Fibroblast of lung (primary cell): ENCODE results near the gene HOXA7. TPM values are rescaled to one million over a fixed set of nuclear protein-coding genes. Genes with fewer than 3 reads are reported as not detected.
A peak's percentile ranks its signal among the peaks of the same experiment; 100 is the strongest.

Experiments used
- DNase-seq, 2 donors: peaks; one replicate each; pipeline versions ENCODE4 v3.0.0 to v3.0.0-alpha.2; 2010; ENCODE audit warnings: low read depth in 2 of 2
- H2AFZ ChIP-seq: 2 replicates; pipeline ENCODE4 v1.5.1; 2012; ENCODE audit warnings: low read length, control low read depth, inconsistent platforms
- H3K27ac ChIP-seq: 2 replicates; pipeline ENCODE4 v1.5.1; 2011; ENCODE audit warnings: low read length, control low read depth; ENCODE audit not compliant: insufficient read depth
- H3K27me3 ChIP-seq: 2 replicates; pipeline ENCODE4 v1.5.1; 2011; ENCODE audit warnings: mild to moderate bottlenecking, low read length; ENCODE audit not compliant: control insufficient read depth, insufficient read depth
- H3K36me3 ChIP-seq: 2 replicates; pipeline ENCODE4 v1.5.1; 2011; ENCODE audit warnings: low read length; ENCODE audit not compliant: control insufficient read depth, insufficient read depth
- H3K4me1 ChIP-seq: 2 replicates; pipeline ENCODE4 v1.5.1; 2011; ENCODE audit warnings: low read length; ENCODE audit not compliant: control insufficient read depth, insufficient read depth; ENCODE audit errors: extremely low read depth
- H3K4me2 ChIP-seq: 2 replicates; pipeline ENCODE4 v1.5.1; 2011; ENCODE audit warnings: low read length, control low read depth; ENCODE audit not compliant: insufficient read depth; ENCODE audit errors: extremely low read depth
- H3K4me3 ChIP-seq, 4 experiments: fragments of 200-600 bp in 1 of 4; sonication (generic) in 1 of 4; replicated peaks in 1 of 4; 2 replicates each; pipeline ENCODE4 v1.5.1; 2011 to 2016; ENCODE audit warnings: low read length in 4 of 4, low read depth in 3 of 4, mild to moderate bottlenecking in 3 of 4, control low read depth in 2 of 4, inconsistent platforms in 1 of 4, mixed read lengths in 1 of 4; ENCODE audit not compliant: insufficient read depth in 1 of 4; ENCODE audit errors: control extremely low read depth in 1 of 4
- H3K79me2 ChIP-seq: 2 replicates; pipeline ENCODE4 v1.5.1; 2012; ENCODE audit warnings: mild to moderate bottlenecking, low read length, inconsistent platforms; ENCODE audit not compliant: control insufficient read depth, insufficient read depth
- H3K9ac ChIP-seq: 2 replicates; pipeline ENCODE4 v1.5.1; 2011; ENCODE audit warnings: mild to moderate bottlenecking, low read length, control low read depth; ENCODE audit not compliant: insufficient read depth
- H3K9me3 ChIP-seq: 2 replicates; pipeline ENCODE4 v1.5.1; 2012; ENCODE audit warnings: low read depth, low read length; ENCODE audit not compliant: control insufficient read depth, insufficient read depth
- H4K20me1 ChIP-seq: 2 replicates; pipeline ENCODE4 v1.5.1; 2011; ENCODE audit warnings: low read length; ENCODE audit not compliant: control insufficient read depth, insufficient read depth; ENCODE audit errors: extremely low read depth
- CTCF ChIP-seq, 2 donors: IDR thresholded peaks in 1 of 2; conservative IDR thresholded peaks in 1 of 2; 1 replicate in 1 of 2; 2 replicates in 1 of 2; pipeline ENCODE4 v1.5.1; 2011 to 2012; ENCODE audit warnings: low read length in 2 of 2, control low read depth in 1 of 2, inconsistent platforms in 1 of 2, low read depth in 1 of 2, mild to moderate bottlenecking in 1 of 2
- EZH2 ChIP-seq: IDR thresholded peaks from 2 replicates; pipeline ENCODE4 v1.5.1; 2012; ENCODE audit warnings: low read length, control low read depth, mild to moderate bottlenecking; ENCODE audit errors: missing control alignments
- polyA plus RNA-seq, 2 donors: library from polyadenylated mRNA; depleted of rRNA in 1 of 2; stranded (reverse) in 1 of 2; unstranded in 1 of 2; fragments of >200 nt; gene quantifications; 2 replicates each; pipeline ENCODE4 v1.2.1, GENCODE V29; 2011 to 2012; ENCODE audit warnings: missing spikeins in 1 of 2
- total RNA-seq: library from RNA; depleted of rRNA; stranded (reverse); fragments of >200 nt; gene quantifications from 2 replicates; pipeline ENCODE4 v1.2.1, GENCODE V29; 2014

HOXA7 gene
- total and polyA plus RNA-seq, 2 donors (not counting 1 experiment from before 2014, with no cell fraction given): 1.2 to 5.3 TPM

- peak in 1 of 2 donors; percentile 75 for DNase-seq
- no peak within 1 kb of the TSS for H3K4me2 ChIP-seq
These were observed 8.9 kb upstream of the HOXA7 start, which contains the start of gene HOXA9 for GRCh38 chr7:27165089-27165995. TSS of gene HOXA9 (minus strand) at chr7:27165537. CDS start at chr7:27165457, 80 bp downstream.

GRCh38 chr7:27164367-27165088, 8.1 kb upstream of the HOXA7 start:
- H3K27me3 ChIP-seq: peaks cover 61% of the 10 kb centered on the region
- no peak overlapping the region for H3K27ac ChIP-seq
- no peak overlapping the region for H3K4me2 ChIP-seq
- DNase-seq: no peak
- H4K20me1 ChIP-seq: no peaks in the 10 kb centered on the region
- H3K36me3 ChIP-seq: no peaks in the 10 kb centered on the region
- TF ChIP-seq CTCF (conservative IDR thresholded peaks at IDR 0.05 in 1 of 2, IDR thresholded peaks at IDR 0.05 in 1 of 2; ENCODE audit: low read depth in 1 of 2, low read length in 2 of 2) (no peak), EZH2 (no peak)
- no peak overlapping the region for H3K4me3 ChIP-seq
- H3K79me2 ChIP-seq: no peaks in the 10 kb centered on the region
- H3K9me3 ChIP-seq: no peaks in the 10 kb centered on the region
- no peak overlapping the region for H3K9ac ChIP-seq
- H3K4me1 ChIP-seq: no peaks in the 10 kb centered on the region
- no peak overlapping the region for H2AFZ ChIP-seq

More at GRCh38 chr7:27165089-27165995, 8.9 kb upstream of the HOXA7 start, which contains the start of gene HOXA9:
- no peaks in the 10 kb centered on the region for H3K36me3 ChIP-seq
- H3K9ac ChIP-seq: no peak within 1 kb of the TSS
- H3K27me3 ChIP-seq: peaks cover 68% of the 10 kb centered on the region
- no peak within 1 kb of the TSS for H3K27ac ChIP-seq
- no peaks in the 10 kb centered on the region for H3K79me2 ChIP-seq
- H3K4me1 ChIP-seq: no peaks in the 10 kb centered on the region
- TF ChIP-seq CTCF (conservative IDR thresholded peaks at IDR 0.05 in 1 of 2, IDR thresholded peaks at IDR 0.05 in 1 of 2; ENCODE audit: low read depth in 1 of 2, low read length in 2 of 2): no peak
- peak; percentile 97 for TF ChIP-seq EZH2
- no peaks in the 10 kb centered on the region for H3K9me3 ChIP-seq
- no peaks in the 10 kb centered on the region for H4K20me1 ChIP-seq
- H3K4me3 ChIP-seq: peak within 1 kb of the TSS in 1 of 4 experiments; percentile 40
- no peak within 1 kb of the TSS for H2AFZ ChIP-seq

DNA sequence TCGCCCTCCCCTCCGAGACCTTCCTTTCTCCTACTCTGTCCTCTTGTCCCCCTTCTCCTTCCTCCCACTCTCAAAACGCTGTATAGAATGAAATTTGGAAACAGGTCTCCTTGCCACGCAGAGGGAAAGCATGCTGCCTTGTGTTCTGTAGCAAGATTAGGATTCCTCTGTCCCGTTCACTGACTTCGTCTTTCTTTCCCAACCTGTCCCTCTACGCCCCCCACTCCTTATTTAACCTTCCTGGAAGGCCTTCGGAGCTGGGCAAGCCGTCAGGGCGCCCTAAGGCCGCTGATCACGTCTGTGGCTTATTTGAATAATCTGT, 7.5 kb upstream of the HOXA7 start:
- no peaks in the 10 kb centered on the region for H4K20me1 ChIP-seq
- H3K27me3 ChIP-seq: peaks cover 56% of the 10 kb centered on the region
- H3K9me3 ChIP-seq: no peaks in the 10 kb centered on the region
- H3K79me2 ChIP-seq: no peaks in the 10 kb centered on the region
- H3K4me1 ChIP-seq: no peaks in the 10 kb centered on the region
- no peak overlapping the region for H3K4me3 ChIP-seq
- TF ChIP-seq EZH2 (peak; percentile 38), CTCF (conservative IDR thresholded peaks at IDR 0.05 in 1 of 2, IDR thresholded peaks at IDR 0.05 in 1 of 2; ENCODE audit: low read depth in 1 of 2, low read length in 2 of 2) (no peak)
- H2AFZ ChIP-seq: no peak overlapping the region
- no peak for DNase-seq
- H3K27ac ChIP-seq: no peak overlapping the region
- H3K36me3 ChIP-seq: no peaks in the 10 kb centered on the region
- no peak overlapping the region for H3K4me2 ChIP-seq
- no peak overlapping the region for H3K9ac ChIP-seq
